ENCODE results near the gene BMPR2.
"Not testable (repeated sequence)": the region's sequence is repeated elsewhere in the genome, so short reads cannot be mapped to it uniquely, and the experiment has no call there.

BMPR2 gene

DNA sequence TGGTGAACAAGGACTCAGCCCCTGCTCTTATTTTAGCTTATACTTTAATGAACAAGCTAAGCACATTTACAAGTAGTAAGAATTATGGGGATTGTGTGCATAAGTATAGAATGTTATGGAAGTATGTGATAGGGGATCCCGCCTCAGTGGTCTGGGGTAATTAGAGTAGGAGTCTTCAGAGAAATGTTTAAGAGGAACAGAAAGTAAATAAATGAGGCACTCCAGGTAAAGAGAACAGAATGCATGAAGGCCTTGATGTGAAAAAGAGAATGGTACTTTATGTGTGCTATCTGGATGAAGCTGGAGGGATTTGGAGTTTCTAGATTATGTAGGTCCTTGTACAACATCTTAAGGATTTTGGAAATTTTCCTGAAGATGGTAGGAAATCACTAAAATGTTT, 76.6 kb downstream of the BMPR2 start:
- DNase-seq (ENCODE audit: low spot score): no peak

DNA sequence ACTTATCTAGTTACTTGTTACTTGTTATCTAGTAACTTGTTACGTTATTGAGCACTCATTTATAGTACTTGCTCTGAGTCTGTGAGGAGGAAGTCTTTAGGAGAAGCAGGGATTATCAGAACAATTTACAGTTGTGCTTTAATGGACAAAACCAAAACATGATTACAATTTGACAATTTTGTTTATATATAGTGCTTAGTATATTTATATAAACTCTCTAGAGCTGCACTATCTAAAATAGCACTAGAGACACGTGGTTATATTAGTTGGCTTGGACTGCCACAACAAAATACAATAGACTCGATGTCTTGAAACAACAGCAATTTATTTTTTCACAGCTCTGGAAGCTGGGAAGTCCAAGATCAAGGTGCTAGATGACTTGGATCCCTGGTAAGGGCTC, 78.4 kb downstream of the BMPR2 start:
- no peak for DNase-seq (ENCODE audit: low spot score)

DNA sequence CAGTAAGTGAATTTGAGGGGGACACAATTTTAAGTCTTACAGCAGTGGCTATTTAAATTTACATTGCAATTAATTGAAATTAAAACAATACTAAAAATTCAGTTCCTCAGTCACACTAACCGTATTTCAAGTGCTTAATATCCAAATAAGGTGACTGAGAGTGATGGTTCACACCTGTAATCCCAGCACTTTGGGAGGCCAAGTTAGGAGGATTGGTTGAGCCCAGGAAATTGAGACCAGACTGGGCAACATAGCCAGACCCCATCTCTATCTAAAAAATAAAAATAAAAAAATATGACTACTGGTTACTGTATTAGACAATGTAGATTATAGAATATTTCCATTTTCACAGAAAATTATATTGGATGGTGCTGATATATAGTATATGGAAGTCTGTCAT, 79.0 kb downstream of the BMPR2 start:
- no peak for DNase-seq (ENCODE audit: low spot score)

DNA sequence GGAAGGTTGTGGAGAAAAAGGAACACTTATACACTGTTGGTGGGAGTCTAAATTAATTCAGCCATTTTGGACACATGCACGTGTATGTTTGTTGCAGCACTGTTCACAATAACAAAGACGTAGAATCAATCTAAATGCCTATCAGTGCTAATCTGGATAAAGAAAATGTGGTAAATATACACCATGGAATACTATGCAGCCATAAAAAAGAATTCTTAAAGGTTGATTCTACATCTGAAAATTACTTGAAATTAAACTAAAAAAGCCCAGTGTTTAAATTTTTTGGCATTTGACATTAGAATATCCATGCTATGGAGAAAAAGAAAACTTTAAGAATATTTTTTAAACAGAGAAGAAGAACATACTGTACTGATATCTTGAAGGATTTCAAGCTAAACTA, 84.0 kb downstream of the BMPR2 start:
- DNase-seq (ENCODE audit: low spot score): no peak

DNA sequence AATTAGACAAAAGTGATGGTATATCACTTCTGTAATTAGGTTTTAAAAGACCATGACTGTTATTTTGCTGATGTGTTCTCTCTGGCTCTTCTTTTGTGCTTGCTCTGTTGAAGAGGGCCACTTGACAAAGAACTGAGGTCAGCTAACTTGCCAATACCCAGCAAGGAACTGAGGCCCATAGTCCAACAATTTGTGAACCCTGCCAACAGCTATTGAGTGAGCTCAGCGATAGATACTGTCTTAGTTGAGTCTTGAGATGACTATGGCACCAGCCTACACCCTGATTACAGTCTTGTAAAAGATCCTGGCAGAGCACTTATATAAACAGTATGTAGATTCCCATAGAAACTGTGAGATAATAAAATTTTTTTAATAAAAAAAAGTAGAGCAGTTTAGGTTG, 103.0 kb downstream of the BMPR2 start:
- DNase-seq (ENCODE audit: low spot score): no peak

DNA sequence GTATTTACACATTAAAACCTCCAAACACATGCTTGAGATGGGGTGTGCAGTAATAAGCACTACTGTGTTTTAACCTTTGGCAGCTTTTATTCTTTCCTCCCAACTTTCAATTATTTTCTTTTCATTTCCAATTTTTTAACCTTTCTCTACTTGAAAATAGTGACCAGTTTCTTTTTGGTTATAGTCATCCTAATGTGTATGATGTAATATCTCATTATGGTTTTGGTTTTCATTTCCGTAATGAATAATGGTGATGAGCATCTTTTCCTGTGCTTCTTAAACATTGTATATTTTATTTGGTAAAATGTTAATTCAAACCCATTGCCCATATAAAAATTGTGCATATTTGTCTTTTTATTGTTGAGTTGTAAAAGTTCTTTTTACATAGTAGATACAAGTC, 103.5 kb downstream of the BMPR2 start:
- no peak for DNase-seq (ENCODE audit: low spot score)

DNA sequence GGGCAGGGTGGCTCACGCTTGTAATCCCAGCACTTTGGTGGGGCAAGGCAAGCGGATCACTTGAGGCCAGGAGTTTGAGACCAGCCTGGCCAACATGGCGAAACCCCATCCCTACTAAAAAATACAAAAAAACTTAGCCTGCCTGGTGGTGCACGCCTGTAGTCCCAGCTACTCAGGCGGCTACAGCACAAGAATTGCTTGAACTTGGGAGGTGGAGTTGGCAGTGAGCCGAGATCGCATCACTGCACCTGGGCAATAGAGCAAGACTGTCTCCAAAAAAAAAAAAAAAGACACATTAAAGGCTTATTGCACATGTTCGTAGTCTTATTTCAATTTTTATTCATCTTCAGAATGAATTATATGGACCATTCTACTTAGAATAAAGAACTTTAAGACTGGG, 110.2 kb downstream of the BMPR2 start:
- no peak for DNase-seq (ENCODE audit: low spot score)

DNA sequence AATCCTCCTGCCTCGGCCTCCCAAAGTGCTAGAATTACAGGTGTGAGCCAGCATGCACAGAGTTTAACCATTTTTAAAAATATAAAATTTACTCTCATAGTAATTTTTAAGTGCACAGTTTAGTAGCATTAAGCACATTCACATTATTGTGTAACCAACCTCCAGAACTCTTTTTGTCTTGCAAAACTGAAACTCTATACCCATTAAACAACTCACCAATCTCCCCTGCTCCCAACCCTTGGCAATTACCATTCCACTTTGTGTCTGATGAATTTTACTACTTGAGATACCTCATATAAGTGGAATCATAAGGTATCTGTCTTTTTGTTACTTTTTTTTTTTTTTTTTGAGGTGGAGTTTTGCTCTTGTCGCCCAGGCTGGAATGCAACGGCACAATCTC, 112.5 kb downstream of the BMPR2 start:
- DNase-seq (ENCODE audit: low spot score): no peak

DNA sequence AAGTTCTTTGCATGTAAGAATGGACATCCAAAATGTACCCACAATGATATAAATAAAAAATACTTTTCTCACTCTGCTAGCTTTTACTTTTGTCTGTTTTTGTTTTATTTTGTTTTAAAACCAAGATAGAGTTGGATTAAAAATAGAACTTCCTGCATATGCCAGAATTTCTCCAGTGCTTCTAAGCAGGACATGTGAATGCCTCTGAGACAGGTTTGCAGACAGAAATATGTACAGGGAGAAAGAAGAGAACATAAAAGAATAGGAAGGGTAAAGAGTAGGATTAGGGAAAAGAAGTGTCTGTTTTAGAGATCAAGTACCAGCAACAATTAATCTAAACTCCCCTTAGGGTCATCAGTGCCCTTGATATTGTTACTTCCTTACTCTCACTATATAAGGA, 114.4 kb downstream of the BMPR2 start:
- no peak for DNase-seq (ENCODE audit: low spot score)

DNA sequence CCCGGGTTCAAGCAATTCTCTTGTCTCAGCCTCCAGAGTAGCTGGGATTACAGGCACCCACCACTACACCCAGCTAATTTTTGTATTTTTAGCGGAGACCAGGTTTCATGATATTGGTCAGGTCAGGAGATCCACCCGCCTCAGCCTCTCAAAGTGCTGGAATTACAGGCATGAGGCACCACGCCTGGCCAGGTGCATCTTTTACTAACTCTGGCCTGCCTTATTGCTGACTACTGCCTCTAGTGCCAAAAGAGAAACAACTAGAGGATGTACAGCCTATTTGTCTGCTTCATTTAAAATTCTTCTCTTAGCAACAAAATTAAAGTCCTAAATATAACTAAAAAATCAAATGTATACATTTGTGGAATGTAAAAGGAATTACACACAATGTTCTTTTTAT, 115.4 kb downstream of the BMPR2 start:
- no peak for DNase-seq (ENCODE audit: low spot score)

DNA sequence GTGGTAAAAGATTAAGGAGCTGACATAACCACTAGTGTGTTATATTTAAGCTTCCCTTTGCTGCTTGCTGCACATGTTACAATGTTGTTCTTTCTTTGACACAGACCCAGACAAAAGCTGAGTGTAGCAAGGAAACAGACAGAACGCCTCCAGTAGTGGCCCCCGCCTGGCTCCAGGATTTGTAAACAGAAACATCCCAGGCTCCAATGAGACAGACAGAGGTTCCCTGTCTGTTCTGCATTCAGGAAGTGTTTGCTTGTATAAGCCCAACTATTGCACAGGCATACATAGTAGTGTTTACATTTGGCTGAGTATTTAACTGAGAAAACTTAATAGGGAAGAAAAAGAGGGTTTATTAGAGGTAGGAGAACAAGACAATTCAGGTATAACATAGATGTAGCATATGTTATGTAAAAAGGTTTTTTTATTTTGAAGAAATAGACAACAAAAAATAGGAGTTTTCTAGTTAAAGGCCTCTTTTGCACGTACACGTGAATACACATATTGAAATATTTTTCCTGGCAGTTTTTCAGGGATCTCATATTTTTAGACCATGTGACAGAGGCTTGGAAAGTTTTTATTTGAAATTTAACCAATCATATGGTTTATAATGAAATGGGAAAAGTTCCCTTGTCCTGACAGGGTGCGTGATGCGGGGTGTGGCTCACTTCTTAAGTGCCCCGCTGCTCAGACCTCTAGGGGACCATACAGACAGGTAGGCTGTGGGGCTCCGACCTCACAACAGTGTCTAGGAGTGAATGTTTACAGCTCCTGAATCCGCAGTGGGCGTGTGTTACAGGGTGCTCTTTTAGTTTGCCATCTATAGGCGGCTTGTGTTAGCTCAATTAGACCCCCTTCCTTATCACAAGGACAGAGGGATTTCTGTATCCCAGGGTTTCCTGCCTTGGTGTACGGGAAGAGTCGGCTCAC, 118.4 kb downstream of the BMPR2 start:
- peak; percentile 50 for DNase-seq (ENCODE audit: low spot score)

DNA sequence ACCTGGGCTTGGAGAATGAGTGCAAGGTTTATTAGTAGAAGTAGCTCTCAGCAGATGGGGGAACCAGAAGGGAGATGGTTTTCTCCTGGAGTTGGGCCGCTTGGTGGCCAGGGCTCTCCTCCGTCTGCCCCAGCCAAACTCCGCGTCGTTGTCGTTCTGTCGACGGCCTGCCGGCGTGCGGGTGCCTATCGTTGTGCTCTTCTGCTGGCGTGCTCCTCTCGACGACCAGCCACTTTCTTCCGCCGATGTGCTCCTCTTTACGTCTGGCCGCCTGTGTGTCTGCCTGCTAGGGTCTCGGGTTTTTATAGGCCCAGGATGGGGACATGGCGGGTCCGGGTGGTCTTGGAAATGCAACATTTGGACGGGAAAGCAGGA, 119.1 kb downstream of the BMPR2 start:
- no peak for DNase-seq (ENCODE audit: low spot score)

DNA sequence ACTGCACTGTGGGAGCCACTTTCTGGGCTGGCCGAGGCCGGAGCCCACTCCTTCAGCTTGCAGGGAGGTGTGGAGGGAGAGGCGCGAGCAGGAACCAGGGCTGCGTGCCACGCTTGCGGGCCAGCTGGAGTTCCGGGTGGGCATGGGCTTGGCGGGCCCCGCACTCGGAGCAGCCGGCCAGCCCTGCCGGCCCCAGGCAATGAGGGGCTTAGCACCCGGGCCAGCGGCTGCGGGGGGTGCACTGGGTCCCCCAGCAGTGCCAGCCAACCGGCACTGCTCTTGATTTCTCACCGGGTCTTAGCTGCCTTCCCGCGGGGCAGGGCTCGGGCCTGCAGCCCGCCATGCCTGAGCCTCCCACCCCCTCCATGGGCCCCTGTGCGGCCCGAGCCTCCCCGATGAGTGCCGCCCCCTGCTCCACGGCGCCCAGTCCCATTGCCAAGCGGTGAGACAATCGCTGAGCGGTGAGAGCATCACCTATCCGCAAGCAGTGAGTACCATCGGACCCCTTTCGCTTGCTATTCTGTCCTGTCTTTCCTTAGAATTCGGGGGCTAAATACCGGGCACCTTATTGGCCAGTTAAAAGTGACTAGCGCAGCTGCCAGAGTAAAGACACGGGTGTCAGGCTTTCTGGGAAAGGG, 120.8 kb downstream of the BMPR2 start:
- not testable (repeated sequence) for DNase-seq (ENCODE audit: low spot score)

DNA sequence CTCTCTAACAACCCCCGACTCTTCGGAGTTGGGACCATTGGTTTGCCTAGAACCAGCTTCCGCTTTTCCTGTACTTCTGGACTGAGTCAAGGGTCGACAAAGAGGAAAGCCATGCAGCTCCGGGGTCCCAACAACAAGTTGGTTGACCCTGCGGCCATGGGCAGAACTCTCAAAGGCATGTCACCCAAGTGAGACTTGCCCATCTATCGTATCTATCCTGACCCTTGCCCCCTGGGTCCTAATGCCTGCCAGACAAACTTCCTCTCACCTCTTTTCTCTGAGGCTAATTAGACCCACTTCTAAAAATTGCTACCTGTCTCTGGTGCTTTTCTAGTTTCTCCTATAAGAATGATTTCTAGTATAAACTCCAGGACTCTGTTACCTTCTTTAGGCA, 121.3 kb downstream of the BMPR2 start:
- DNase-seq (ENCODE audit: low spot score): not testable (repeated sequence)

DNA sequence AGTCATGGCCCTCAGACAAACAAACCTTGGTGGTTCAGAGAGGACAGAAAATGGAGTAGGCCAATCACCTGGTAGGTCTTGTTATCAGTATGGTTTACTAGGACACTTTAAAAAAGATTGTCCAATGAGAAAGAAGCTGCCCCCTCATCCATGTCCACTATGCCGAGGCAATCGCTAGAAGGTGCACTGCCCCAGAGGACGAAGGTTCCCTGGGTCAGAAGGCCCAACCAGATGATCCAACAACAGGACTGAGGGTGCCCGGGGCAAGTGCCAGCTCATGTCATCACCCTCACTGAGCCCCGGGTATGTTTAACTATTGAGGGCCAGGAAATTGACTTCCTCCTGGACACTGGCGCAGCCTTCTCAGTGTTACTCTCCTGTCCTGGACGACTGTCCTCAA, 123.7 kb downstream of the BMPR2 start:
- not testable (repeated sequence) for DNase-seq (ENCODE audit: low spot score)

DNA sequence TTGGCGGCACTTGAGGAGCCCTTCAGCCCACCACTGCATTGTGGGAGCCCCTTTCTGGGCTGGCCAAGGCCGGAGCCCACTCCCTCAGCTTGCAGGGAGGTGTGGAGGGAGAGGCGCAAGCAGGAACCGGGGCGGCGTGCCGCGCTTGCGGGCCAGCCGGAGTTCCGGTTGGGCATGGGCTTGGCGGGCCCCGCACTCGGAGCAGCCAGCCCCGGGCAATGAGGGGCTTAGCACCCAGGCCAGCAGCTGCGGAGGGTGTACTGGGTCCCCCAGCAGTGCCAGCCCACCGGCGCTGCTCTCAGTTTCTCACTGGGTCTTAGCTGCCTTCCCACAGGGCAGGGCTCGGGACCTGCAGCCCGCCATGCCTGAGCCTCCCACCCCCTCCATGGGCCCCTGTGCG, 127.1 kb downstream of the BMPR2 start:
- DNase-seq (ENCODE audit: low spot score): not testable (repeated sequence)

DNA sequence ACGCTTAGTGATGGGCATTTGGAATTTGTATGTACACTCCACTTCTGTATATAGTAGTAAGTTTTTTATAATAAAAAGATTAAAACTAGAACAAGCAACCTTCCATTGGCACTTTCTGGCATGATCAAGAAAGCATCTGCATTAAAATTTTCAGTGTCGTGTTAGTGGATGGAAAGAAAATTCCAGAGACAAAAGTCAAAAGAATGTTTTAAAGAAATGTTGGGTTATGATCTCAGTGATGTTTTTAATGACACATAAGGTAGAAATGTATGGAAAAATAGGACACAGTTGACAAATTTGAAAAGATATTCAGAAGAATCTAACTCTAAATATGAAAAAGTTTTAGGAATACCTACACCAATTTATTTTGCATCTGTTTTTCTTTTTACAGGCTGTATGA, 132.6 kb downstream of the BMPR2 start:
- no peak for DNase-seq (ENCODE audit: low spot score)

DNA sequence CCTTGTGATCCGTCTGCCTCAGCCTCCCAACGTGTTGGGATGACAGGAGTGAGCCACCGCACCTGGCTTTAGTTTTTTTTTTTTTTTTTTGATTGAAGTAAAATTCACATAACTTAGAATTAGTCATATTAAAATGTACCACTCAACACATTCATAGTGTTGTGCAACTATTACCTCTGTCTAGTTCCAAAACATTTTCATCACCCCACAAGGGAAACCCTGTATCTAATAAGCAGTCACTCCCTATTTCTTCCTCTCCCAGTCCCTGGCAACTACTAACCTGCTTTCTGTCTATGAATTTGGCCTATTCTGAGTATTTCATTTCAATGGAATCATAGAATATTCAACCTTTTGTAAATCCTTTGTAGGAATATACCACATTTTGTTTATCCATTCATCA, 134.8 kb downstream of the BMPR2 start:
- DNase-seq (ENCODE audit: low spot score): no peak

DNA sequence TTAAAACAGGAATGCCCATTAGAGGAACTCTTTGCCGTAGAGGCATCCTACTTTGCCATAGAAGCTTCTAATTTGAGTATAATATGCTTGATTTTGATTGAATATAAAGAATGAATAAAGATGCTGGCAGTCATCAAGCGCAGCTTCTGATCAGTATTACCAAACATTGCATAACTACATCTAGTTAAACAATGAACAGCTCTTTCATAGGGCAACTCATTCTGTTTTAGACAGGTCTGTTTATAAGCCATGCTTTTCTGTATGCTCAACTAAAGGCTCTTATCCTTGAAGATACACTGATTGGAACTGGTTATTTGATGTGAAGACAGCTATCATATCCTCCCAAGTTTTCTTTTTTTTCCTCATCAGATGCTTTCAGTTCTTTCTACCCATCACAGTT, 136.0 kb downstream of the BMPR2 start:
- DNase-seq (ENCODE audit: low spot score): no peak

DNA sequence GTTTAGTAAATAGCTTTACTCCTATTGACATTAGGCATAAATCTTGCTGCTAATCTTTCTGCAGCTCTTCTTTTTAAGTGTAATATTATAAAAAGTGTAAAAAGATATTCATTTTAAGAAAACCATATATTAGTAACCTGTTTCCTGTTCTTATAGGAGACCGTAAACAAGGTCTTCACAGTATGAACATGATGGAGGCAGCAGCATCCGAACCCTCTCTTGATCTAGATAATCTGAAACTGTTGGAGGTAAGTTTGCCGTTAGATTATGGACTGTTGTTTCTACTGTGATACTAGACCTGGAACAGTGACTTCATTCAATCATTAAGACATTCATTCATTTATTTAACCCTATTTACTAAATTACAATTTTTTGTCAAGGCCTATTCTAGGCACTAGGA, 138.6 kb downstream of the BMPR2 start:
- DNase-seq (ENCODE audit: low spot score): no peak

DNA sequence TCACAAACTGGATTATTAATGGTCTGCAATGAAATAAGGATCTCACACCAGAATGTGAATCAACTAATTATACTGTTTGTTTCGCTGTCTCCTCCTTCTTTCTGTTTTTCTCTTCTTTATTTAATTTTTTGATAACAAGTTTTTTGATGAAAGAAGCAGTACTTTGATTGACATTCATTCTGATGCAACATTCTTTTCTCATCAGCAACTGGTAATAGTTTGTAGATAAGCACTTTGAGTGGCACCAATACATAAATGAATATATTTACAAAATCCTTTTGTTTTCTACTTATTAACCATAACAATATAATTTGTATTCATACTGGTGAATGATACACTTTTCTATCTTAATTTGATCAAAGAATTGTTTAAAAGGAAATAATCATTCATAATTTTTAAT, 143.3 kb downstream of the BMPR2 start:
- DNase-seq (ENCODE audit: low spot score): no peak

DNA sequence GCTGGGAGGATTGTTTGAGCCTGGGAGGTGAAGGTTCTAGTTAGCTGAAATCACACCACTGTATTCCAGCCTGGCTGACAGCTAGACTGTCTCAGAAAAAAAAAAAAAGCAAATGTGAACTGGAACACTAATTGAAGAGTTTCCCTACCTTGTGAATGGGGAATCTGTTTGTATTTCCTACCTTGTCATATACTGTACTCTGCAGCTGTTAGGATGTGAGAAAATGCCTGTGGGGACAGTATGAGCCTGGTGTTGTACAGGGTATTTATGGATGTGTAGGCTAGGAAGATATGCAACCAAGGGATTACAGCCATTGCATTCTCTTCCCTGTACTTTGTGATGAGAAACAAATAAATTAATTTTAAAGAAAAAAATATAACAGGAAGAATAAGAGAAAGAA, 145.3 kb downstream of the BMPR2 start:
- no peak for DNase-seq (ENCODE audit: low spot score)

DNA sequence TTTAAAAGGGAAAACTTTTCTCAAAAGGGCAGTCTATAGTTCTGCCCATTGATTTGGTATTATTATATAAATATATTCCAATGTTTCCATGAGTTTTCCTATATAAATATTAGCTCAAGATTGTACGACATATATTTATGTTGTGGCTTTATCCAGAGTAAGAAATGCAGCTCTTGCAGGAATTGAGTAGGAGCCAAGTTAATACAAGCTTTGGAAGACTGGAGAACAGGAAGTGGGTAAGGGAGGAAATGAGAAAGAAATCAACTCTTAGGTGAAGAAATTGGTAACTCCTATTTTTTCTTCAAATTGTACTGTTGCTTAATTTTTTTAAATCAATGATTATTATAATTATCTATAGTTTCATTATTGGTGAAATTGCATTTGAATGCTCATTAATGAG, 153.3 kb downstream of the BMPR2 start:
- no peak for DNase-seq (ENCODE audit: low spot score)

DNA sequence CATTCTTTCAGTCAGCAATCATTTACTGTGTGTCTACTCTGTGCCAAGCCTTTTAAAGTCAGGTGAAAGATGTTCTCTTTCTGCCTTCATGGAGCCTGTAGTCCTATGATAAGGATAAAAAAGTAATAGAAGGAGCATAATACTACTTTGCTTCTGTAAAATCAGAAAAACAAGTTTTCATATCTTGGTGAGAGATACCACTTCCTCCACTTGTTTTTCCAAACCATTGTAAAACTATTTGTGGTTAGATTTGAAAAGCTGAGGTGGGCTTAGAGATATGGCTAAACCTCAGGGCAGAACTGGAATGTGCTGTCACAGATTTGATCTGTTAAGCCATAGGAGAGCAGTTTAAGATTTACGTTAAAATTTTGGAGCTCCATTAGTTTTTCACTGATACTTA, 153.9 kb downstream of the BMPR2 start:
- no peak for DNase-seq (ENCODE audit: low spot score)
